WTC11 (cell line): ENCODE measurements around the gene TCF7L1. TPM values are rescaled to one million over a fixed set of nuclear protein-coding genes. Genes with fewer than 3 reads are reported as not detected.

Experiments
- ATAC-seq: fragments of 200-7000 bp; cut with Tn5 transposase; 2 replicates; pipeline ENCODE4 v1.10.0; 2021; ENCODE audit warnings: mild to moderate bottlenecking, moderate library complexity
- CTCF ChIA-PET: fragments of 300-600 bp; sonication (Branson Sonifier 250); formaldehyde crosslinking; loops from one replicate; lab custom pipeline; 2021; ENCODE audit warnings: antibody characterized with exemption; lab: Charles Lee
- POLR2A ChIA-PET: fragments of 350-600 bp; sonication (Branson Sonifier 250); formaldehyde crosslinking; loops from one replicate; lab custom pipeline; 2021; ENCODE audit warnings: antibody characterized with exemption; lab: Charles Lee
- DNase-seq: peaks from one replicate; pipeline ENCODE4 v3.0.0; 2021; ENCODE audit warnings: low spot score
- H3K27ac Mint-ChIP-seq: 2 replicates; pipeline ENCODE4 v1.8.0; 2021; ENCODE audit warnings: mixed read lengths
- H3K27me3 Mint-ChIP-seq: 2 replicates; pipeline ENCODE4 v1.8.0; 2021; ENCODE audit warnings: low read depth, mild to moderate bottlenecking, moderate library complexity, mixed read lengths
- H3K36me3 Mint-ChIP-seq: 2 replicates; pipeline ENCODE4 v1.8.0; 2021; ENCODE audit warnings: mixed read lengths
- H3K4me1 Mint-ChIP-seq: 2 replicates; pipeline ENCODE4 v1.8.0; 2022; ENCODE audit warnings: mixed read lengths
- H3K4me3 Mint-ChIP-seq: 2 replicates; pipeline ENCODE4 v1.8.0; 2021; ENCODE audit warnings: mild to moderate bottlenecking, moderate library complexity, mixed read lengths
- H3K9me3 Mint-ChIP-seq: 2 replicates; pipeline ENCODE4 v1.8.0; 2021; ENCODE audit warnings: mixed read lengths
- ATF2 ChIP-seq: sonication (generic); formaldehyde crosslinking; IDR thresholded peaks from 2 replicates; pipeline ENCODE4 v1.8.1; 2022; ENCODE audit warnings: low read depth, missing genetic modification reagents, borderline replicate concordance
- CBFB ChIP-seq: sonication (generic); formaldehyde crosslinking; IDR thresholded peaks from 2 replicates; pipeline ENCODE4 v1.8.1; 2022; ENCODE audit warnings: mild to moderate bottlenecking, low read depth, missing genetic modification reagents
- CREM ChIP-seq: sonication (generic); formaldehyde crosslinking; IDR thresholded peaks from 2 replicates; pipeline ENCODE4 v1.8.1; 2022; ENCODE audit warnings: mild to moderate bottlenecking, missing genetic modification reagents, moderate library complexity
- FOXJ3 ChIP-seq: sonication (generic); formaldehyde crosslinking; IDR thresholded peaks from 2 replicates; pipeline ENCODE4 v1.9.0; 2021; ENCODE audit warnings: missing genetic modification reagents, mild to moderate bottlenecking, borderline replicate concordance
- FOXP1 ChIP-seq: sonication (generic); formaldehyde crosslinking; IDR thresholded peaks from 2 replicates; pipeline ENCODE4 v1.8.0; 2022; ENCODE audit warnings: missing genetic modification reagents, mild to moderate bottlenecking, moderate library complexity, borderline replicate concordance
- JUN ChIP-seq: sonication (generic); formaldehyde crosslinking; IDR thresholded peaks from 2 replicates; pipeline ENCODE4 v1.8.0; 2023; ENCODE audit warnings: mild to moderate bottlenecking, missing genetic modification reagents
- MAX ChIP-seq: sonication (generic); formaldehyde crosslinking; IDR thresholded peaks from 2 replicates; pipeline ENCODE4 v1.8.0; 2022; ENCODE audit warnings: mild to moderate bottlenecking, missing genetic modification reagents
- NFYB ChIP-seq: sonication (generic); formaldehyde crosslinking; conservative IDR thresholded peaks from 2 replicates; pipeline ENCODE4 v1.8.0; 2022; ENCODE audit warnings: low read depth, missing genetic modification reagents
- SMAD4 ChIP-seq: sonication (generic); formaldehyde crosslinking; IDR thresholded peaks from 2 replicates; pipeline ENCODE4 v1.8.0; 2022; ENCODE audit warnings: mild to moderate bottlenecking, missing genetic modification reagents
- SOX15 ChIP-seq: fragments of 250-450 bp; sonication (Bioruptor Pico); IDR thresholded peaks from 2 replicates; pipeline ENCODE4 v1.9.0; 2021; ENCODE audit warnings: mild to moderate bottlenecking
- ZBTB21 ChIP-seq: sonication (generic); formaldehyde crosslinking; IDR thresholded peaks from 2 replicates; pipeline ENCODE4 v1.8.1; 2023; ENCODE audit warnings: mild to moderate bottlenecking, missing genetic modification reagents, borderline replicate concordance
- ZNF219 ChIP-seq: sonication (generic); formaldehyde crosslinking; IDR thresholded peaks from 2 replicates; pipeline ENCODE4 v1.8.0; 2023; ENCODE audit warnings: missing genetic modification reagents, mild to moderate bottlenecking, borderline replicate concordance
- ZNF263 ChIP-seq: sonication (generic); formaldehyde crosslinking; IDR thresholded peaks from 2 replicates; pipeline ENCODE4 v1.8.1; 2022; ENCODE audit warnings: low read depth, mild to moderate bottlenecking, moderate library complexity, missing genetic modification reagents
- ZNF423 ChIP-seq: fragments of 250-450 bp; sonication (Bioruptor Pico); IDR thresholded peaks from 2 replicates; pipeline ENCODE4 v2.1.2; 2022; ENCODE audit warnings: mild to moderate bottlenecking, moderate library complexity
- ZNF425 ChIP-seq: fragments of 250-450 bp; sonication (Bioruptor Pico); conservative IDR thresholded peaks from 2 replicates; pipeline ENCODE4 v1.9.0; 2021; ENCODE audit warnings: mild to moderate bottlenecking
- ZNF512 ChIP-seq: sonication (generic); formaldehyde crosslinking; IDR thresholded peaks from 2 replicates; pipeline ENCODE4 v1.8.1; 2022; ENCODE audit warnings: missing genetic modification reagents, borderline replicate concordance
- ZNF532 ChIP-seq: fragments of 250-450 bp; sonication (Bioruptor Pico); IDR thresholded peaks from 2 replicates; pipeline ENCODE4 v1.9.0; 2021; ENCODE audit warnings: mild to moderate bottlenecking, borderline replicate concordance
- total RNA-seq: library from RNA; stranded (reverse); gene quantifications from 3 replicates; pipeline ENCODE4 v1.2.3, GENCODE V29; 2021
- TF ChIP-seq, protein P1 (sequence below): sonication (generic); formaldehyde crosslinking; conservative IDR thresholded peaks from 2 replicates; pipeline ENCODE4 v1.8.1; 2023; ENCODE audit warnings: mild to moderate bottlenecking, low read depth, missing genetic modification reagents, moderate library complexity

TCF7L1 gene
- total RNA-seq, 1 experiment from 2014 or later = 104 TPM

GRCh38 chr2:85164145-85164569 is 31.0 kb downstream of the TCF7L1 start:
- TF ChIP-seq JUN (CRISPR knock-in tag) = no peak
- TF ChIP-seq ZNF532 (CRISPR knock-in tag) = no peak
- TF ChIP-seq FOXJ3 = no peak
- no peak for TF ChIP-seq SOX15 (CRISPR knock-in tag)
- no peak for TF ChIP-seq ZNF423 (CRISPR knock-in tag)
- H3K4me3 Mint-ChIP-seq = no peak overlapping the region
- no peaks in the 10 kb centered on the region for H3K9me3 Mint-ChIP-seq
- peak overlapping the region; percentile 34; the same call in 1 of the 2 replicates for H3K27ac Mint-ChIP-seq
- ChIA-PET POLR2A (no interaction called here), CTCF (interaction anchor here (0.5 to 1.8 kb wide), 6 partner anchors 12 to 119 kb away, joined by 3 to 9 read pairs (median 4); no protein-coding TSS in a partner anchor)
- peak; percentile 7; the same call in 1 of the 2 replicates for ATAC-seq
- H3K4me1 Mint-ChIP-seq = peaks cover 77% of the 10 kb centered on the region
- no peaks in the 10 kb centered on the region for H3K36me3 Mint-ChIP-seq
- no peaks in the 10 kb centered on the region for H3K27me3 Mint-ChIP-seq
- DNase-seq = no peak

DNA sequence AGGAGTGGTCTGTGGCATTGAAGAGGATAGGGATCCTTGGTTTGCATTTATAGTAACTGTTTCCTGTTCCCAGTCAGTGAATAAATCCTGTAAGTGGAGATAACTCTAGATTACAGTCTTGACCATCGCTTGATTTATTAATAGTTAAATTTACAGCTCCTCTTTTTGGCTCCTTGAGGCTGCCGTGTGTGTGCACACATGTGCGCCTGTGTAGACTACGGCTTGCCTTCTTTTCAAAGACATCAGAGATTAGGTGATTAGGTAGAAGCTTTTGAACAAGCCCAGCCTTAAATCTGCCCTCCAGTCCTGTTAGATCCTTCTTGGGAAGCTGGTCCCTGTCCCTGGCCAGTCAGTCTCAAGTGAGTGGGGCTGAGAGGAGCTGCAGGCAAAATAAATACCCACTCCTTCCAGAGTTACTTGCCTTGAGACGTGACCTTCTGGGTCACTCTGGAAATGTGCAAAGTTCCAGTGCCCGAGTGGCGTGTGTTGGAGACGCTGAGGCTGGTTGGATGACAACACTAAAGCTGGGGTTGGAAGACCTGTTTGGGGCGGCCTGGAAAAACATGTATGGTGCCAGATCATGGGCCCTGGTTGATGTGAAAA is 32.0 kb downstream of the TCF7L1 start:
- ATAC-seq = no peak
- POLR2A ChIA-PET = no interaction called here
- Mint-ChIP-seq H3K27ac (0 out of 2 replicates have a peak overlapping the region, but pooled peaks have one; percentile 25), H3K9me3 (no peaks in the 10 kb centered on the region), H3K4me3 (no peak overlapping the region), H3K4me1 (peaks cover 75% of the 10 kb centered on the region), H3K27me3 (no peaks in the 10 kb centered on the region), H3K36me3 (no peaks in the 10 kb centered on the region)
- no peak for DNase-seq
- no peak for TF ChIP-seq CBFB (CRISPR knock-in tag)
- no peak for TF ChIP-seq ZNF512
- TF ChIP-seq CREM (CRISPR knock-in tag) = no peak
- TF ChIP-seq ZBTB21 (CRISPR knock-in tag) = no peak
- TF ChIP-seq ZNF219 (CRISPR knock-in tag) = no peak
- TF ChIP-seq, all 79 proteins: peak for 0
- CTCF ChIA-PET = interaction anchor here (0.5 to 1.2 kb wide), 4 partner anchors 21 to 133 kb away, joined by 3 read pairs; no protein-coding TSS in a partner anchor

GRCh38 chr2:85166021-85166420 is 32.8 kb downstream of the TCF7L1 start:
- H3K4me3 Mint-ChIP-seq = no peak overlapping the region
- TF ChIP-seq, protein P1, sequence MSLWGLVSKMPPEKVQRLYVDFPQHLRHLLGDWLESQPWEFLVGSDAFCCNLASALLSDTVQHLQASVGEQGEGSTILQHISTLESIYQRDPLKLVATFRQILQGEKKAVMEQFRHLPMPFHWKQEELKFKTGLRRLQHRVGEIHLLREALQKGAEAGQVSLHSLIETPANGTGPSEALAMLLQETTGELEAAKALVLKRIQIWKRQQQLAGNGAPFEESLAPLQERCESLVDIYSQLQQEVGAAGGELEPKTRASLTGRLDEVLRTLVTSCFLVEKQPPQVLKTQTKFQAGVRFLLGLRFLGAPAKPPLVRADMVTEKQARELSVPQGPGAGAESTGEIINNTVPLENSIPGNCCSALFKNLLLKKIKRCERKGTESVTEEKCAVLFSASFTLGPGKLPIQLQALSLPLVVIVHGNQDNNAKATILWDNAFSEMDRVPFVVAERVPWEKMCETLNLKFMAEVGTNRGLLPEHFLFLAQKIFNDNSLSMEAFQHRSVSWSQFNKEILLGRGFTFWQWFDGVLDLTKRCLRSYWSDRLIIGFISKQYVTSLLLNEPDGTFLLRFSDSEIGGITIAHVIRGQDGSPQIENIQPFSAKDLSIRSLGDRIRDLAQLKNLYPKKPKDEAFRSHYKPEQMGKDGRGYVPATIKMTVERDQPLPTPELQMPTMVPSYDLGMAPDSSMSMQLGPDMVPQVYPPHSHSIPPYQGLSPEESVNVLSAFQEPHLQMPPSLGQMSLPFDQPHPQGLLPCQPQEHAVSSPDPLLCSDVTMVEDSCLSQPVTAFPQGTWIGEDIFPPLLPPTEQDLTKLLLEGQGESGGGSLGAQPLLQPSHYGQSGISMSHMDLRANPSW (CRISPR knock-in tag) = no peak
- no peak for TF ChIP-seq SMAD4 (CRISPR knock-in tag)
- no peak for TF ChIP-seq FOXP1 (CRISPR knock-in tag)
- no peak for TF ChIP-seq ZNF263 (CRISPR knock-in tag)
- TF ChIP-seq ZNF425 (CRISPR knock-in tag) = no peak
- no peak for TF ChIP-seq NFYB
- TF ChIP-seq ATF2 = no peak
- TF ChIP-seq MAX (CRISPR knock-in tag) = no peak
- H3K4me1 Mint-ChIP-seq = peaks cover 74% of the 10 kb centered on the region
- H3K9me3 Mint-ChIP-seq = no peaks in the 10 kb centered on the region
- no peak for ATAC-seq
- H3K36me3 Mint-ChIP-seq = no peaks in the 10 kb centered on the region
- H3K27ac Mint-ChIP-seq = peak overlapping the region; percentile 37
- POLR2A ChIA-PET = no interaction called here
- DNase-seq = no peak
- H3K27me3 Mint-ChIP-seq = no peaks in the 10 kb centered on the region
- CTCF ChIA-PET = interaction anchor here (0.5 to 1.2 kb wide), 4 partner anchors 20 to 132 kb away, joined by 3 to 4 read pairs (median 4); no protein-coding TSS in a partner anchor
